ENCODE measurements around the gene RCOR2. TPM values are rescaled to one million over a fixed set of nuclear protein-coding genes. Genes with fewer than 3 reads are reported as not detected.
"Not testable (repeated sequence)": the region's sequence is repeated elsewhere in the genome, so short reads cannot be mapped to it uniquely, and the experiment has no call there.

RCOR2 gene
- total RNA-seq, 1 experiment from 2014 or later, result 2.0 TPM

- no peak for DNase-seq (ENCODE audit: low spot score)
These were observed 37.2 kb downstream of the RCOR2 start for GRCh38 chr11:63879598-63880402.

- no peak for DNase-seq (ENCODE audit: low spot score)
These were observed 39.2 kb downstream of the RCOR2 start for GRCh38 chr11:63877658-63878241.

- no peak for DNase-seq (ENCODE audit: low spot score)
These were observed 40.3 kb downstream of the RCOR2 start for GRCh38 chr11:63876616-63877015.

GRCh38 chr11:63875506-63876065, 41.4 kb downstream of the RCOR2 start:
- no peak for DNase-seq (ENCODE audit: low spot score)

- no peak for DNase-seq (ENCODE audit: low spot score)
These were observed 42.5 kb downstream of the RCOR2 start for GRCh38 chr11:63874511-63874910.

- DNase-seq (ENCODE audit: low spot score), result no peak
These were observed 43.7 kb downstream of the RCOR2 start for GRCh38 chr11:63873311-63873710.

GRCh38 chr11:63872800-63873197, 44.2 kb downstream of the RCOR2 start:
- DNase-seq (ENCODE audit: low spot score), result no peak

- DNase-seq (ENCODE audit: low spot score), result peak; percentile 96
These were observed 44.8 kb downstream of the RCOR2 start for GRCh38 chr11:63871962-63872799.

GRCh38 chr11:63870351-63871140, 46.4 kb downstream of the RCOR2 start:
- DNase-seq (ENCODE audit: low spot score), result no peak

GRCh38 chr11:63869683-63870082, 47.3 kb downstream of the RCOR2 start:
- no peak for DNase-seq (ENCODE audit: low spot score)

- DNase-seq (ENCODE audit: low spot score), result peak; percentile 69
These were observed 47.8 kb downstream of the RCOR2 start for GRCh38 chr11:63869171-63869591.

GRCh38 chr11:63868399-63869064, 48.4 kb downstream of the RCOR2 start:
- no peak for DNase-seq (ENCODE audit: low spot score)

- no peak for DNase-seq (ENCODE audit: low spot score)
These were observed 49.5 kb downstream of the RCOR2 start for GRCh38 chr11:63867511-63867910.

- peak; percentile 82 for DNase-seq (ENCODE audit: low spot score)
These were observed 50.8 kb downstream of the RCOR2 start for GRCh38 chr11:63866211-63866610.

GRCh38 chr11:63863620-63864019, 53.3 kb downstream of the RCOR2 start:
- not testable (repeated sequence) for DNase-seq (ENCODE audit: low spot score)

GRCh38 chr11:63862923-63863322, 54.0 kb downstream of the RCOR2 start:
- DNase-seq (ENCODE audit: low spot score), result peak; percentile 61
